ENCODE data around the gene PLCXD3.
"Not testable (repeated sequence)": the region's sequence is repeated elsewhere in the genome, so short reads cannot be mapped to it uniquely, and the experiment has no call there.

DNA sequence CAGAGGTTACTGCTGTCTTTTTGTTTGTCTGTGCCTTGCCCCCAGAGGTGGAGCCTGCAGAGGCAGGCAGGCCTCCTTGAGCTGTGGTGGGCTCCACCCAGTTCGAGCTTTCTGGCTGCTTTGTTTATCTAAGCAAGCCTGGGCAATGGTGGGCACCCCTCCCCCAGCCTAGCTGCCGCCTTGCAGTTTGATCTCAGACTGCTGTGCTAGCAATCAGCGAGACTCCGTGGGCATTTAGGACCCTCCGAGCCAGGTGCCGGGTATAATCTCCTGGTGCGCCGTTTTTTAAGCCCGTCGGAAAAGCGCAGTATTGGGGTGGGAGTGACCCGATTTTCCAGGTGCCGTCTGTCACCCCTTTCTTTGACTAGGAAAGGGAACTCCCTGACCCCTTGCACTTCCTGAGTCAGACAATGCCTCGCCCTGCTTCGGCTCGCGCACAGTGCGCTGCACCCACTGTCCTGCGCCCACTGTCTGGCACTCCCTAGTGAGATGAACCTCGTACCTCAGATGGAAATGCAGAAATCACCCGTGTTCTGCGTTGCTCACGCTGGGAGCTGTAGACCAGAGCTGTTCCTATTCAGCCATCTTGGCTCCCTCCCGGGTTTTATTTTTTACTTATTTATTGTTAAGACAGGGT is 16.8 kb downstream of the PLCXD3 start:
- TF ChIP-seq POLR2AphosphoS5 (IDR thresholded peaks at IDR 0.05; ENCODE audit: borderline replicate concordance, low read depth, low read length); FOXP2 (optimal IDR thresholded peaks at IDR 0.05; ENCODE audit: control extremely low read depth, extremely low read length, insufficient read depth); EZH2 (IDR thresholded peaks at IDR 0.05): not testable (repeated sequence)

Data from SK-N-MC (cell line).